ENCODE results near the gene GGCT.
"Not testable (repeated sequence)": the region's sequence is repeated elsewhere in the genome, so short reads cannot be mapped to it uniquely, and the experiment has no call there.

Gene GGCT

DNA sequence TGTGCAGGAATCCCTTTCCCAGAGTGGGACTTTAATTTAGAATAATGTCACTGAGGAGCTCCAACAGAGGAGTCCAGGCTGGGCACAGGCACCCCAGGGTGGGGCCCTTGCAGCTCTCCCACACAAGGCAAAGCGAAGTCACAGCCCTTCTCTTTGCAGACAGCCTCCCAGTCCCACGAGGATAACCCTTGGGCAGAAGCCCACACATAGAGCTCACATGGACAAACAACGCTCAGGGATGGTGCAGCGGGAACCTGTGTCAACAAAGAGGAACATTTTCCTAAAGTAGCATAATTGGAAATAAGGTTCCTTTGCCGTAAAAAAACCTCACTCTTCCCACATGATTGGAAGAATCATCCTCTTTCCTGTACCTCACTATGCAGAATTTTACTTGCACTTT lies 29.3 kb upstream of the GGCT start:
- 93% methylated on average over 5 of the region's 5 CpGs for WGBS
- Histone ChIP-seq H3K27me3 (ENCODE audit: insufficient read depth, low read length) (no peaks in the 10 kb centered on the region), H3K9ac (ENCODE audit: low read depth, low read length) (no peak overlapping the region), H3K9me3 (ENCODE audit: insufficient read depth, low read depth, low read length) (peaks cover 6% of the 10 kb centered on the region; the same call in 1 of the 2 replicates), H3K4me1 (ENCODE audit: insufficient read depth, low read length) (no peaks in the 10 kb centered on the region), H3K4me3 (ENCODE audit: low read length) (no peak overlapping the region), H3K27ac (ENCODE audit: low read depth, low read length) (no peak overlapping the region), H3K36me3 (ENCODE audit: insufficient read depth, low read length) (no peaks in the 10 kb centered on the region)

DNA sequence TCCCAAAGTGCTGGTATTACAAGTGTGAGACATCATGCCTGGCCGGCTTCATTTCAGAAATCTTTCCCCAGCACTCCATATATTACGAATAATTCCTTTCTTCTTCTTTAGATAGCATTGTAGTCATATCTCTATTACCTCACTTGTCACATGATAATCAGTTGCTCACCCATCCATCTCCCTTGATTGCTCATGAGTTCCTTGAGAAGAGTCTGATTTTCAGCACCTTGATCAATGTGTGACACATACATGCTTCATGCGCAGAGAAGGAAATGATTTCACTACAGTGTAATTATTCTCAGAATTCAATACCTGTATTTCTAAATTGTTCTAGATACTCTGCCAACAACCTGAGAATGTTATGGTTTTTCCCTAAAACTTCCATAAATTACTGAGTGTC lies 26.7 kb upstream of the GGCT start:
- no peak overlapping the region for H3K27ac ChIP-seq (ENCODE audit: low read depth, low read length)
- WGBS = 92% methylated on average over 3 of the region's 3 CpGs
- no peaks in the 10 kb centered on the region for H3K27me3 ChIP-seq (ENCODE audit: insufficient read depth, low read length)
- no peaks in the 10 kb centered on the region for H3K4me1 ChIP-seq (ENCODE audit: insufficient read depth, low read length)
- H3K9me3 ChIP-seq (ENCODE audit: insufficient read depth, low read depth, low read length) = no peaks in the 10 kb centered on the region
- no peaks in the 10 kb centered on the region for H3K36me3 ChIP-seq (ENCODE audit: insufficient read depth, low read length)
- no peak overlapping the region for H3K9ac ChIP-seq (ENCODE audit: low read depth, low read length)
- H3K4me3 ChIP-seq (ENCODE audit: low read length) = no peak overlapping the region

DNA sequence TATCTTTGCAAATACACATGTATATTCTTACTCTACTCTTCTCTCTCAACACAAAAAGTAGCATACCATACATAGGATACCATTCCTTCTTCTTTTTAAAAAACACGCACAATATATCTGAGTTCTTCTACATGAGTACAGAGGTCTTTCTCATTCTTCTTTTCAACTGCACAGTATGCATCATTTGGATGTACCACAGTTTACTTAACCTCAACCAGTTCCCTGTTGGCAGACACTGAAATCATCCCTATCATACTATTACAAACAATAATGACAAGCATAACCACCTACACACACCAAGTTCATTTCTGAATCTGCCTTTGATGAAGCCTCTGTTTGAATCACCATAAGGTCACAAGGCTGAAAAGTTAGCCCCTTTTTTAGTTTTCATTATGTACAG lies 25.7 kb upstream of the GGCT start:
- no peaks in the 10 kb centered on the region for H3K9me3 ChIP-seq (ENCODE audit: insufficient read depth, low read depth, low read length)
- WGBS = 96% methylated on average over 1 of the region's 1 CpG
- no peak overlapping the region for H3K27ac ChIP-seq (ENCODE audit: low read depth, low read length)
- no peaks in the 10 kb centered on the region for H3K36me3 ChIP-seq (ENCODE audit: insufficient read depth, low read length)
- H3K9ac ChIP-seq (ENCODE audit: low read depth, low read length) = no peak overlapping the region
- H3K4me3 ChIP-seq (ENCODE audit: low read length) = no peak overlapping the region
- H3K4me1 ChIP-seq (ENCODE audit: insufficient read depth, low read length) = no peaks in the 10 kb centered on the region
- no peaks in the 10 kb centered on the region for H3K27me3 ChIP-seq (ENCODE audit: insufficient read depth, low read length)

DNA sequence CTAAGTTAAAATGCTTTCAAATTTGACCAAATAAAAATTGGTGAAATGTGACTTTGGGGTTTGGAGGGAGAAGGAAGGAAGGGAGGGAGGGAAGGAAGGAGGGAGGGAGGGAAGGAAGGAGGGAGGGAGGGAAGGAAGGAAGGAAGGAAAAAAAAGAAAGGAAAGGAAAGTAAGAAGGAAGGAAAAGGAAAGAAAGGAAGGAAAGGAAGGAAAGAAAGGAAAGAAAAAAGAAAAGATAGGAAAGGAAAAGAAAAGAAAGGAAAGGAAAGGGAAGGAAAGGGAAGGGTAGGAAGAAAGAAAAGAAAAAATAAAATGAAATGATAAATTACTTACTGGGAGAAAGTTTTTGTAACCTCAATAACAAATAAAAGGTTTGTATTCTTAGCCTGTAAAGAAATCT lies 24.1 kb upstream of the GGCT start:
- Histone ChIP-seq H3K36me3 (ENCODE audit: insufficient read depth, low read length) (no peaks in the 10 kb centered on the region), H3K4me3 (ENCODE audit: low read length) (no peak overlapping the region), H3K4me1 (ENCODE audit: insufficient read depth, low read length) (no peaks in the 10 kb centered on the region), H3K27me3 (ENCODE audit: insufficient read depth, low read length) (no peaks in the 10 kb centered on the region), H3K9ac (ENCODE audit: low read depth, low read length) (no peak overlapping the region), H3K9me3 (ENCODE audit: insufficient read depth, low read depth, low read length) (no peaks in the 10 kb centered on the region), H3K27ac (ENCODE audit: low read depth, low read length) (no peak overlapping the region)

DNA sequence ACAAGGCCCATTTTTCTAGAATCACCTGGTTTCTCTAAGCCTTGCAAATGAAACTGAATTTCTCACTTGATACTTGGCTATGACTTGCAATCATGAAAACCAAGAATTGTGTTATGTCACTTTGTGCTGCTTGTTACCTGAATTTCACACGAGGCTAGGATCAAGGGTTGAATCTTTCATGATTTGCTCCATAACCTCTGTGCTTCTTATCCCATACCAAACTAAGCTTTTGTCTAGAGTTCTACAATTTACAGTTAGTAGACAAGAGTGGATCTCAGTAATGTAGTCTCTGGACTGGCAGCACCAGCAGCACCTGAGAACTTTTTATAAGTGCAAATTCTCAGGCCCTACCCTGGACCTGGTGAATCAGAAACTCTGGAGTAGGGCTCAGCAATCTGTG lies 22.7 kb upstream of the GGCT start:
- 88% methylated on average over 1 of the region's 1 CpG for WGBS
- H3K27me3 ChIP-seq (ENCODE audit: insufficient read depth, low read length); H3K4me1 ChIP-seq (ENCODE audit: insufficient read depth, low read length); H3K4me3 ChIP-seq (ENCODE audit: low read length); H3K27ac ChIP-seq (ENCODE audit: low read depth, low read length); H3K9ac ChIP-seq (ENCODE audit: low read depth, low read length); H3K9me3 ChIP-seq (ENCODE audit: insufficient read depth, low read depth, low read length); H3K36me3 ChIP-seq (ENCODE audit: insufficient read depth, low read length): not testable (repeated sequence)

DNA sequence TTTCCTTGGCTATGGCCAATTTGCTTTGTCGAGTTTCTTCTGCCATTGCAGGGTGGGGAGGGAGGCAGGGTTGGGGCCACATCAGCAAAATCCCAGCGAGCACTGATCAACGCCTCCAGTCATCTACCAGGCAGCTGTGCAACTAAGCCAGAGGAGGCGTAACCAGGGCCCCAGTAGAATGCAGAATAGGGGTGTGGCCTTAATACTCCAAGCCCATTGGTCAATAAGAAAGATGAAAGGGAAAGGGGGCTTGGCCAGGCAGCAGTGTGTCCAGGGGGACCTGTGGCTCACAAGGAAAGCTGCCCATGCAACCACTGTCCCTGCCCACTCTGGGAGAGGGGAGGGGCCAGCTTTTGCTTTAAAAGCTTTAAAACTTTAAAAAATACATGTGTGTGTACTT lies 21.5 kb upstream of the GGCT start:
- Histone ChIP-seq H3K4me3 (ENCODE audit: low read length) (no peak overlapping the region), H3K27me3 (ENCODE audit: insufficient read depth, low read length) (no peaks in the 10 kb centered on the region), H3K27ac (ENCODE audit: low read depth, low read length) (no peak overlapping the region), H3K9ac (ENCODE audit: low read depth, low read length) (no peak overlapping the region), H3K4me1 (ENCODE audit: insufficient read depth, low read length) (no peaks in the 10 kb centered on the region), H3K9me3 (ENCODE audit: insufficient read depth, low read depth, low read length) (no peaks in the 10 kb centered on the region), H3K36me3 (ENCODE audit: insufficient read depth, low read length) (no peaks in the 10 kb centered on the region)
- 96% methylated on average over 4 of the region's 4 CpGs for WGBS

DNA sequence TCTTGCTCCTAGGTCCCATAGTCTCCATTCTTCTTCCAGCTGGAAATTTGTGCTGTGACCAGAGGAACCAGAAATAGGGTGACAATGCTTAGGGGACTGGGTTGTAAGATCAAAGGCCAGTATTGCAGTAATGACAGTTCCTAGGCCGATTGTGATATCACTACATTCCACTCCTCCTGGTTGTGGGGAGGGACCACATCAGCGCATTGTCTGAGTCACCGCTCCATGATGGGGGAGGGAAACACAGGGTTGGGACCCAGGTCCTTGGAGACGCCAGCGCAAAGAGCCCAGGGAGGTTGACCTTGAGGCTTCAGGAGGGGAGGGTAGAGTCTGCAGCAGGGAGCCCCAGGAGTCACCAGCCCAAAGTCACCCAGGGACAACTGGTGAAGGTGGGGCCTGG lies 20.8 kb upstream of the GGCT start:
- no peaks in the 10 kb centered on the region for H3K9me3 ChIP-seq (ENCODE audit: insufficient read depth, low read depth, low read length)
- H3K27ac ChIP-seq (ENCODE audit: low read depth, low read length) = no peak overlapping the region
- H3K9ac ChIP-seq (ENCODE audit: low read depth, low read length) = no peak overlapping the region
- H3K36me3 ChIP-seq (ENCODE audit: insufficient read depth, low read length) = no peaks in the 10 kb centered on the region
- no peak overlapping the region for H3K4me3 ChIP-seq (ENCODE audit: low read length)
- H3K4me1 ChIP-seq (ENCODE audit: insufficient read depth, low read length) = no peaks in the 10 kb centered on the region
- 98% methylated on average over 4 of the region's 5 CpGs for WGBS
- no peaks in the 10 kb centered on the region for H3K27me3 ChIP-seq (ENCODE audit: insufficient read depth, low read length)

DNA sequence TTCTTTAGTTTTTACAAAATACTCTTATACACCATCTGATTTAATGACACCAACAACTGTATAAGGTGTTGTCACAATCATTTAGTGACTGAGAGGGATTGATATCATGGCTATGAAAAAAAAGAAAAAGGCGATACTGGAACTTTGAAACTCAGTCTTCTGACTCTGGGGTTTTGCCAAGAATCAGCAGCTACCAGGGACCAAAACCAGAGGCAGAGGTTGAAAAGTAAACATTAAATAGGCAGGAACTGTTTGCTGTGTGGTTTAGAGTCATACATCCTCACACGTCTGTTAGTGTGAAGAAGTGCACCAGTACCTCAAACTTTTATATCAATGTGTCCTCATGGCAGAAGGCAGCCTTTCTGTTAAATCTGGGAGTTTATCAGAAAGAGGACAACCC lies 19.9 kb upstream of the GGCT start:
- H3K4me1 ChIP-seq (ENCODE audit: insufficient read depth, low read length) = no peaks in the 10 kb centered on the region
- no peaks in the 10 kb centered on the region for H3K9me3 ChIP-seq (ENCODE audit: insufficient read depth, low read depth, low read length)
- H3K27me3 ChIP-seq (ENCODE audit: insufficient read depth, low read length) = no peaks in the 10 kb centered on the region
- no peak overlapping the region for H3K9ac ChIP-seq (ENCODE audit: low read depth, low read length)
- WGBS = 94% methylated on average over 2 of the region's 2 CpGs
- no peaks in the 10 kb centered on the region for H3K36me3 ChIP-seq (ENCODE audit: insufficient read depth, low read length)
- no peak overlapping the region for H3K4me3 ChIP-seq (ENCODE audit: low read length)
- no peak overlapping the region for H3K27ac ChIP-seq (ENCODE audit: low read depth, low read length)

DNA sequence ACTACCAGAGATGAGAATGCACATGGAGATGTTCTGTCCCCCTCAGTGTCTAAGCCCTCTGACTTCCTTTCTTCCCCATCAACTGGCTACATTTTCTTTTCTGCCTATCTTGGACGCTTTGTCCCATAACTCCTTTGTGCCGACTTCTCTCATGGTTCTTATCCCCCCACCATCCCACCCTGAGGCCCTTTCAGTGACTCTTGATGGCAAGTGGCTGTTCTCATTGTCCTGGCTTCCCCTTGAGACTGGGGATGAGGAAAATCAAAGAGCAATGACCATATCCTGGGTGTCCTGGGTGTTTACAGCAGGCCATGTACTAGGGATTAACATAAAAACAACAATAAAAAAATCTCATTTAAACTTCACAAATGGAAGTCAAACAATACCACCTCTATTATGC lies 18.8 kb upstream of the GGCT start:
- Histone ChIP-seq H3K4me3 (ENCODE audit: low read length) (no peak overlapping the region), H3K9ac (ENCODE audit: low read depth, low read length) (no peak overlapping the region)
- WGBS = 93% methylated on average over 2 of the region's 2 CpGs

DNA sequence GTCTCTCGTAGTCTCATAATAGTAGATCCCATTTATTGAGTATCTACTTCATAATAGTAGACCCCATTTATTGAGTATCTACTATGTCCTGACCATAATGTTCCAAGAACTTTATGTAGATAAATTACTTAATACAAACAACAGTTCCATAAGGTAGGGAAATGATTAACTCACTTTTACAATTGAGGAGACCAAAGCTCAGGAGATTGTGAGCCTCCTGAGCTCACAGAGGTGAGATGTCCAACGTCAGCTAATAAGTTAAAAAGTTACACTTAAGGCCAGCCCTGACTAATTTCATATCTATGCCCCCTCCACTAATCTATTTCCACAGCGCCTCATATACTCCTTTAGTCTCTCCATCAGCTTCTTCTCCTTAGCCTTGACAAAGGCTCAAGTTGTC lies 17.5 kb upstream of the GGCT start:
- H3K27ac ChIP-seq (ENCODE audit: low read depth, low read length) = no peak overlapping the region
- H3K27me3 ChIP-seq (ENCODE audit: insufficient read depth, low read length) = no peaks in the 10 kb centered on the region
- no peak overlapping the region for H3K4me3 ChIP-seq (ENCODE audit: low read length)
- H3K36me3 ChIP-seq (ENCODE audit: insufficient read depth, low read length) = no peaks in the 10 kb centered on the region
- H3K4me1 ChIP-seq (ENCODE audit: insufficient read depth, low read length) = no peaks in the 10 kb centered on the region
- H3K9ac ChIP-seq (ENCODE audit: low read depth, low read length) = no peak overlapping the region
- 94% methylated on average over 3 of the region's 3 CpGs for WGBS
- H3K9me3 ChIP-seq (ENCODE audit: insufficient read depth, low read depth, low read length) = no peaks in the 10 kb centered on the region

More for the DNA sequence above, 18.8 kb upstream of the GGCT start:
- Histone ChIP-seq H3K9me3 (ENCODE audit: insufficient read depth, low read depth, low read length) (no peaks in the 10 kb centered on the region), H3K27me3 (ENCODE audit: insufficient read depth, low read length) (no peaks in the 10 kb centered on the region), H3K27ac (ENCODE audit: low read depth, low read length) (no peak overlapping the region), H3K36me3 (ENCODE audit: insufficient read depth, low read length) (no peaks in the 10 kb centered on the region), H3K4me1 (ENCODE audit: insufficient read depth, low read length) (no peaks in the 10 kb centered on the region)

DNA sequence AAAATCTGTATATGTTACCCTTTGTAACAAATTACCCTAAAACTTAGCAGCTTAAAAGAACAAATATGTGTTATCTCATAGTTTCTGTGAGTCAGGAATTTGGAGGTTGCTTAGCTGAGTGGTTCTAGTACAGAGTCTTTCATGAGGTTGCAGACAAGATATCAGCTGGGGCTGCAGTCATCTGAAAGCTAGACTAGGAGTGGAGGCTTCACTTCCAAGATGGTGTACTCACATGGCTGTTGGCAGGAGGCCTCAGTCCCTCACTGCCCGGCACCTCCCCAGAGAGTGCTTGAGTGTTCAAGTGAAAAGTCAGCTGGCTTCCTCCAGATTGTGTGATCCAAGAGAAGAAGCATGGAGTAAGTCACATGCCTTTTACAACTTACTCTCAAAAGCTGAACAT lies 16.9 kb upstream of the GGCT start:
- Histone ChIP-seq H3K4me1 (ENCODE audit: insufficient read depth, low read length) (no peaks in the 10 kb centered on the region), H3K9me3 (ENCODE audit: insufficient read depth, low read depth, low read length) (no peaks in the 10 kb centered on the region), H3K27me3 (ENCODE audit: insufficient read depth, low read length) (no peaks in the 10 kb centered on the region), H3K4me3 (ENCODE audit: low read length) (no peak overlapping the region), H3K36me3 (ENCODE audit: insufficient read depth, low read length) (no peaks in the 10 kb centered on the region), H3K9ac (ENCODE audit: low read depth, low read length) (no peak overlapping the region), H3K27ac (ENCODE audit: low read depth, low read length) (no peak overlapping the region)
- WGBS = 86% methylated on average over 1 of the region's 1 CpG

DNA sequence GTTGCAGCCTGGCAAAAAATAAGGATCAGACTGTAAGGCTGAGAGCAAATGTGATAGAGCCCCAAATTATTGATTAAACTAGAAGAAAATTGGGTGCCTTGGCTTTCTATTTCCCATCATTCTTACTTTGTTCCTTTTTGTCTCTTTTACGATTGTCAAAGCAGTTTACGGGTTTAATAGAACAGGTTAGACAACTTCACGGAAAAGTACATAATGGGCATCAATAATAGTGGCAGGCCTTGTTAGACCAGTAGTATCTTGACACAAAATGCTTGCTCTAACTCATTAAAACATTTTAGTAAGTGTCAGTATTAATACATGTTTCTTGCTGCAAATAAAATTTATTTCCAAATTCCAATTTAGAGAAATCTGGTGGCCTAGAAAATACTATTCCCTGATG lies 14.5 kb upstream of the GGCT start:
- Histone ChIP-seq H3K4me1 (ENCODE audit: insufficient read depth, low read length) (no peaks in the 10 kb centered on the region), H3K9me3 (ENCODE audit: insufficient read depth, low read depth, low read length) (no peaks in the 10 kb centered on the region), H3K27me3 (ENCODE audit: insufficient read depth, low read length) (no peaks in the 10 kb centered on the region), H3K27ac (ENCODE audit: low read depth, low read length) (no peak overlapping the region), H3K4me3 (ENCODE audit: low read length) (no peak overlapping the region), H3K9ac (ENCODE audit: low read depth, low read length) (no peak overlapping the region), H3K36me3 (ENCODE audit: insufficient read depth, low read length) (no peaks in the 10 kb centered on the region)
- 94% methylated on average over 3 of the region's 3 CpGs for WGBS

Measured in HUES64 (cell line).